H54 (cell line): ENCODE measurements around the gene KCNC3.

Experiments
- DNase-seq: peaks from one replicate; pipeline ENCODE4 v3.0.0; 2011; ENCODE audit warnings: low spot score, mixed read lengths; ENCODE audit not compliant: insufficient read length
- FAIRE-seq: peaks from 3 replicates; lab custom pipeline; 2011; peaks lifted over from hg19 to GRCh38; lab: Jason Lieb, UNC
- POLR2A ChIP-seq: IDR thresholded peaks from 2 replicates; pipeline ENCODE4 v1.6.1; 2011; ENCODE audit warnings: low read depth, mild to moderate bottlenecking, low read length

Gene KCNC3

DNA sequence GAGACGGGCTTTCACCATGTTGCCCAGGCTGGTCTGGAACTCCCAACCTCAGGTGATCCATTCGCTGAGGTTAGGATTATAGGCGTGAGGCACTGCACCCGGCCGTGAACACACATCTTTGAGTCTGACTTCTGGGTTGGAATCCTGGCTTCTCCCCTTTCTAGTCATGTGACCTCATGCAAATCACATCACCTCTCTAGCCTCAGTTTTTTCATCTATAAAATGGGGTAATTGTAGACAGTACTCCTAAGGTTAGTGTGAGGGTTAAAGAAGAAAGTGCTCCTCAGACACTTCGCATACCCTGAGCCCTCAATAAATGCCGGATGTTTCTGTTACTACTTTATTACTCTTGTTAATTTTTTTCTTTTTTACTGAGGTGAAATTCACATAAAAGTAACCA lies 55.4 kb downstream of the KCNC3 start:
- DNase-seq (no peak), FAIRE-seq (no peak)
- TF ChIP-seq POLR2A, result no peak

DNA sequence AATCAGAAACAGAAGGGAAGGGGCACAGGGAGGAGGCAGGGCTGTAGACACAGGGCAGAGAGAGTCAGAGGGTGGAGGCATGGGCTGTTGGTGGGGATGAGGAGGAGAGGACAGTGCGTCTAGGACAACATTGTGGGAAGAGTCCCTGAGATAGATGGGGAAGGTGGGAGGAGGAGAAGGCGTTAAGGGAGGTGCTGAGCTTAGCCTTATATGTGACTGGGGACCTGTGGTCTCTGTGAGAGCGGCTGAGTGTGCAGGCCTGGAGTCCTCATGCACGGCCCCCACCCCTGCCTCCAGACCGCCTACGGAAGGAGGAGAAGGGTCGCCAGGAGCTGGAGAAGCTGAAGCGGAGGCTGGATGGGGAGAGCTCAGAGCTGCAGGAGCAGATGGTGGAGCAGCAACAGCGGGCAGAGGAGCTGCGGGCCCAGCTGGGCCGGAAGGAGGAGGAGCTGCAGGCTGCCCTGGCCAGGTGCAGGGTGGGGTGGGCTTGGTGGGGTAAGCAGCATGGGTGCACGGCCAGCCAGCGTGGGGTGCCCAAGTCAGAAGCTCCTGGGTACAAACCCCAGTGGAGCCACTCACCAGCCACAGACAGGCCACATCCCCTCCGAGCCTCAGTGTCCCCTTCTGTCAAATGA lies 56.8 kb downstream of the KCNC3 start:
- TF ChIP-seq POLR2A, result no peak
- FAIRE-seq, result no peak
- DNase-seq, result no peak

DNA sequence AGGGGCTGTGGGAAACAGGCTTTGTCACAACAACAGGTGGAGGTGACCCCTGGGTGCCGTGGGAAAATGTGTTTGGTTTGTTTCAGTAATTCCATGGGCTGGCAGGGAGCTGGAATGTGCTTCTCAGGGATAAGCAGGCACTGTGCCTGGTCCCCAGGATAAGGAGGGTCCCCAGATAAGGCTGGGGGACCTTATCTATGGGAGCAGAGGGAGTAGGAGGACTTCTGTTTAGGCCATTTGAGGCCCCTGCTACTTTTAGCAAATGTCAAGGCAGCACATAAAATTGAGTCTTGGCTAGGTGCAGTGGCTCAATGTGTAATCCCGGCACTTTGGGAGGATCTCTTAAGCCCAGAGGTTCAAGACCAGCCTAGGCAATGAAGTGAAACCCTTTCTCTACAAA lies 59.5 kb downstream of the KCNC3 start:
- no peak for TF ChIP-seq POLR2A
- no peak for DNase-seq
- FAIRE-seq, result no peak

GRCh38 chr19:50268501-50268900 lies 60.7 kb downstream of the KCNC3 start:
- FAIRE-seq (no peak), DNase-seq (no peak)
- TF ChIP-seq POLR2A, result no peak

DNA sequence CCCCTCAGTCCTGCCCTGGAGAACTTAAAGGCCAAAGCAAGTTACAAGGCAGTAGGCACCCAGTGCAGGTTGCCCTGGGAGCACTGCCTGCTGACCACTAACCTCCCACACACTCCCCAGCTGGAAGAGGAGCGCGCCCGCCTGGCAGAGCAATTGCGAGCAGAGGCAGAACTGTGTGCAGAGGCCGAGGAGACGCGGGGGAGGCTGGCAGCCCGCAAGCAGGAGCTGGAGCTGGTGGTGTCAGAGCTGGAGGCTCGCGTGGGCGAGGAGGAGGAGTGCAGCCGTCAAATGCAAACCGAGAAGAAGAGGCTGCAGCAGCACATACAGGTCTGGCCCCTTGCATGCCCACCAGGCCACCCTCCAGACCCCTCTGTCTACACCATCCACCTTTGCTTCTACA lies 61.1 kb downstream of the KCNC3 start:
- no peak for TF ChIP-seq POLR2A
- DNase-seq (no peak), FAIRE-seq (no peak)

- no peak for TF ChIP-seq POLR2A
- DNase-seq, result no peak
- no peak for FAIRE-seq
Measured at GRCh38 chr19:50266896-50267295, 62.3 kb downstream of the KCNC3 start.

DNA sequence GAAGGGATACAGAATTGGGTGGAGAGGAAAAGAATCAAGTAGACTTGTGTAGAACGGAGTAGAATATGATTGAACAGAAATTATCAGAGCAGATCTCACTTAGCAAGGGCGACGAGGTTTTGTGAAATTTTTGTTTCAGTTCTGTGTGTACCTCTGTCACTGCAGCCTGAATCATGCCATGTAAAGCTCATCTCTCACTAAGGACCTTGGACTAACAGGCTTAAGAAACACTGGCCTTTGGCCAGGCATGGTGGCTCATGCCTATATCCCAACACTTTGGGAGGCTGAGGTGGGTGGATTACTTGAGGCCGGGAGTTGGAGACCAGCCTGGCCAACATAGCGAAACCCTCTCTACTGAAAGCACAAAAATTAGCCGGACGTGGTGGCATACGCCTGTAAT lies 63.1 kb downstream of the KCNC3 start:
- no peak for FAIRE-seq
- DNase-seq, result no peak
- no peak for TF ChIP-seq POLR2A

GRCh38 chr19:50264483-50265186 lies 64.5 kb downstream of the KCNC3 start:
- no peak for TF ChIP-seq POLR2A
- no peak for DNase-seq
- FAIRE-seq, result no peak

DNA sequence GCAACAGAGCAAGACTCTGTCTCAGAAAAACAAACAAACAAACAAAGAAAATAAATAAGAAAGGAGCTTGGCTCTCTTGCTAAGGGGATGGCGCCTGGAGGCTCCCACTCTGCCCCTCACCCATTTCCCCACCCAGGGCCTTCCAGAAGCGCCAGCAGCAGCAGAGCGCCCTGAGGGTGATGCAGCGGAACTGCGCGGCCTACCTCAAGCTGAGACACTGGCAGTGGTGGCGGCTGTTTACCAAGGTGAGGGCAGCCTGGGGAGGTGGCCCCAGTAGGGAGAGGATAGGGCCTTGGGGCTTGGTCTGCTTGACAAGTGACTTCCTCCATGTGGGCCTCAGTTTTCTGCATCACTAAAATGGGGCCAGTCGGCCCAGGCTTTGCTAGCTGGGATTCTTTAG lies 66.0 kb downstream of the KCNC3 start:
- TF ChIP-seq POLR2A, result no peak
- DNase-seq, result no peak
- FAIRE-seq, result no peak
